ENCODE results near the gene TM4SF4. TPM values are rescaled to one million over a fixed set of nuclear protein-coding genes. Genes with fewer than 3 reads are reported as not detected.

TM4SF4 gene
- total and polyA plus RNA-seq, 2 donors (not counting 1 experiment from before 2014, with no cell fraction given) = 1.7 TPM

DNA sequence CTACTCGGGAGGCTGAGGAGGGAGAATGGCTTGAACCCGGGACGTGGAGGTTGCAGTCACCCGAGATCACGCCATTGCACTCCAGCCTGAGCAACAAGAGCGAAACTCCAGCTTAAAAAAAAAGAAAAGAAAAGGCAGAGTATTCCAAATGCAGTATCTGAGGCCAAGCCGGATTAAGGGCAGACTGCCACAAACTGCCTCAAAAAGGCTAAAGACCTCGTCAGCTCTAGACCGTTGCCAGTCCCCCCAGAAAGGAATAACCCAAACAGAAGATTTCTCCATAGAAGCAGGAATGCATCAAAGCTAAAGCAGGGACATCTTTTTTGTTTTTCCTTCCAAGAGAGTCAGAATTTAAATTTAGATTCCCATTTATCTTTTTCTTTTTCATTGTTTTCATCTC is 72.9 kb downstream of the TM4SF4 start:
- no peaks in the 10 kb centered on the region for H3K27me3 ChIP-seq (ENCODE audit: control insufficient read depth, insufficient read depth, low read length)
- TF ChIP-seq EZH2 (IDR thresholded peaks at IDR 0.05; ENCODE audit: low read length, missing control alignments) = no peak
- TF ChIP-seq, protein P1, sequence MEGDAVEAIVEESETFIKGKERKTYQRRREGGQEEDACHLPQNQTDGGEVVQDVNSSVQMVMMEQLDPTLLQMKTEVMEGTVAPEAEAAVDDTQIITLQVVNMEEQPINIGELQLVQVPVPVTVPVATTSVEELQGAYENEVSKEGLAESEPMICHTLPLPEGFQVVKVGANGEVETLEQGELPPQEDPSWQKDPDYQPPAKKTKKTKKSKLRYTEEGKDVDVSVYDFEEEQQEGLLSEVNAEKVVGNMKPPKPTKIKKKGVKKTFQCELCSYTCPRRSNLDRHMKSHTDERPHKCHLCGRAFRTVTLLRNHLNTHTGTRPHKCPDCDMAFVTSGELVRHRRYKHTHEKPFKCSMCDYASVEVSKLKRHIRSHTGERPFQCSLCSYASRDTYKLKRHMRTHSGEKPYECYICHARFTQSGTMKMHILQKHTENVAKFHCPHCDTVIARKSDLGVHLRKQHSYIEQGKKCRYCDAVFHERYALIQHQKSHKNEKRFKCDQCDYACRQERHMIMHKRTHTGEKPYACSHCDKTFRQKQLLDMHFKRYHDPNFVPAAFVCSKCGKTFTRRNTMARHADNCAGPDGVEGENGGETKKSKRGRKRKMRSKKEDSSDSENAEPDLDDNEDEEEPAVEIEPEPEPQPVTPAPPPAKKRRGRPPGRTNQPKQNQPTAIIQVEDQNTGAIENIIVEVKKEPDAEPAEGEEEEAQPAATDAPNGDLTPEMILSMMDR (conservative IDR thresholded peaks at IDR 0.05 in 1 of 2, IDR thresholded peaks at IDR 0.05 in 1 of 2; ENCODE audit: low read depth in 1 of 2, low read length in 2 of 2) = no peak
- H3K4me1 ChIP-seq (ENCODE audit: control insufficient read depth, extremely low read depth, insufficient read depth, low read length) = peaks cover 10% of the 10 kb centered on the region
- peak; percentile 82 to 88 for DNase-seq (ENCODE audit: low read depth in 2 of 2)
- peaks cover 13% of the 10 kb centered on the region for H3K79me2 ChIP-seq (ENCODE audit: control insufficient read depth, insufficient read depth, low read length)
- H3K36me3 ChIP-seq (ENCODE audit: control insufficient read depth, insufficient read depth, low read length) = no peaks in the 10 kb centered on the region
- peak overlapping the region in 1 of 4 experiments; percentile 3 for H3K4me3 ChIP-seq (replicated peaks in 1 of 4; ENCODE audit: control extremely low read depth in 1 of 4, insufficient read depth in 1 of 4, low read depth in 3 of 4, low read length in 4 of 4)
- H3K9me3 ChIP-seq (ENCODE audit: control insufficient read depth, insufficient read depth, low read depth, low read length) = no peaks in the 10 kb centered on the region
- H3K27ac ChIP-seq (ENCODE audit: insufficient read depth, low read length) = peak overlapping the region; percentile 80
- H3K9ac ChIP-seq (ENCODE audit: insufficient read depth, low read length) = no peak overlapping the region
- no peak overlapping the region for H2AFZ ChIP-seq (ENCODE audit: low read length)
- H3K4me2 ChIP-seq (ENCODE audit: extremely low read depth, insufficient read depth, low read length) = peak overlapping the region; percentile 68
- no peaks in the 10 kb centered on the region for H4K20me1 ChIP-seq (ENCODE audit: control insufficient read depth, extremely low read depth, insufficient read depth, low read length)

DNA sequence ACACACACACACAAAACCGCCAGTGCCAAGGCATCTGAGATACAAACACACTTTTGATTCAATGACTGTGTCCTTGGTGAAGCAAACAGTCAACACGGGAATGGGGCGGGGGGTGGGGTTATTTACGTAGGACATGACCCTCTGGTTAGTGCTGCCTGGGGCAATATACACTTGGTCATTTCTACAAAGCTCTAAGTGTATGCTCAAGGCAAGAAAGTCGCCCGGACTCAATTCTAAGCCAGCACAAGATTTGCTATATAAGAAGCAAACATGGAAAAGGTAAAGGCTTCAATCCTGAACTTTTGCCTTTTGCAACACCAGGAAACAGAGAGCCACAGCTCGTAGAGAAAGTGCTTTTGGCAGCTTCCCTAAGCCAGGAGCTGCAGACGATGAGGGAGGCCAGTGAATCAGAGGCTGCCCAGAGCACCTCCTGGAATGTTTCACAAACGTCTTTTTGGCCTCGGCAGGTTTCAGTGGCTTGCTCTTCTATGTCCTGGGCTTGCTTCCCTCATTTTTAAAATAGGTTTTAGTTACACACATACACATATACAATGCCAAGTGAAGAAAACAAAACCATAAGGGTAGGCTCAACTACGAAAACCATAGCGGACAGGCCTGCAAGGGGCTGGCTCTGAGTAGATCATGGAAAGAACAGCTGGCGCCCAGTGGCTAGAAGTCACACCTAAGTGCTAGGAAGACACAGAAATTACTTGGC is 73.6 kb downstream of the TM4SF4 start:
- Histone ChIP-seq H3K4me3 (replicated peaks in 1 of 4; ENCODE audit: control extremely low read depth in 1 of 4, insufficient read depth in 1 of 4, low read depth in 3 of 4, low read length in 4 of 4) (peak overlapping the region in 2 of 4 experiments; percentile 7 to 17), H3K9ac (ENCODE audit: insufficient read depth, low read length) (no peak overlapping the region), H3K9me3 (ENCODE audit: control insufficient read depth, insufficient read depth, low read depth, low read length) (no peaks in the 10 kb centered on the region), H3K79me2 (ENCODE audit: control insufficient read depth, insufficient read depth, low read length) (peaks cover 13% of the 10 kb centered on the region), H3K4me2 (ENCODE audit: extremely low read depth, insufficient read depth, low read length) (peak overlapping the region; percentile 68), H3K4me1 (ENCODE audit: control insufficient read depth, extremely low read depth, insufficient read depth, low read length) (peaks cover 10% of the 10 kb centered on the region), H3K27me3 (ENCODE audit: control insufficient read depth, insufficient read depth, low read length) (no peaks in the 10 kb centered on the region), H3K27ac (ENCODE audit: insufficient read depth, low read length) (peak overlapping the region; percentile 80), H3K36me3 (ENCODE audit: control insufficient read depth, insufficient read depth, low read length) (no peaks in the 10 kb centered on the region), H4K20me1 (ENCODE audit: control insufficient read depth, extremely low read depth, insufficient read depth, low read length) (no peaks in the 10 kb centered on the region), H2AFZ (ENCODE audit: low read length) (no peak overlapping the region)
- peak; percentile 85 to 96 for DNase-seq (ENCODE audit: low read depth in 2 of 2)
- TF ChIP-seq, protein P1 (conservative IDR thresholded peaks at IDR 0.05 in 1 of 2, IDR thresholded peaks at IDR 0.05 in 1 of 2; ENCODE audit: low read depth in 1 of 2, low read length in 2 of 2) = no peak
- no peak for TF ChIP-seq EZH2 (IDR thresholded peaks at IDR 0.05; ENCODE audit: low read length, missing control alignments)

DNA sequence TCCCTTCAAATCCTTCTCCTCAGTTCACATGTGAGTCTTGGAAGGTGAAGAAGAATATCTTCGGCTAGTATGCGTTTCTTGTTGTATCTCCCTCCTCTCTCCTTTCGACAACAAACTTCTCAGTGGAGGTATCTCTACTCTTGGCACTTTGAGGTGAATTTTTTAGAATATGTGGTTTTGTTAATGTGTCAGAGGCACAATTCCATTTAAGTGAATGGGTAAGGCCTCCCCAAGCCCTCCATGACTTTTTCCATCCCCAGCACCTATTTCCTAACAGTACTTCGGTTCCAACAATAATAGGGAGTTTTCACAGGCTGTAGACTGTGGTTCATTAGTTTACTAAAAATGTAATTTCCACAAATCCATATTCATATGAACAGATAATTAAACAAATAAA is 74.2 kb downstream of the TM4SF4 start:
- peak in 1 of 2 donors; percentile 83 for DNase-seq (ENCODE audit: low read depth in 2 of 2)
- Histone ChIP-seq H3K4me2 (ENCODE audit: extremely low read depth, insufficient read depth, low read length) (peak overlapping the region; percentile 68), H3K27ac (ENCODE audit: insufficient read depth, low read length) (peak overlapping the region; percentile 80), H3K4me1 (ENCODE audit: control insufficient read depth, extremely low read depth, insufficient read depth, low read length) (peaks cover 10% of the 10 kb centered on the region), H3K9me3 (ENCODE audit: control insufficient read depth, insufficient read depth, low read depth, low read length) (no peaks in the 10 kb centered on the region), H4K20me1 (ENCODE audit: control insufficient read depth, extremely low read depth, insufficient read depth, low read length) (no peaks in the 10 kb centered on the region), H2AFZ (ENCODE audit: low read length) (no peak overlapping the region), H3K79me2 (ENCODE audit: control insufficient read depth, insufficient read depth, low read length) (peaks cover 13% of the 10 kb centered on the region), H3K27me3 (ENCODE audit: control insufficient read depth, insufficient read depth, low read length) (no peaks in the 10 kb centered on the region), H3K9ac (ENCODE audit: insufficient read depth, low read length) (no peak overlapping the region), H3K36me3 (ENCODE audit: control insufficient read depth, insufficient read depth, low read length) (no peaks in the 10 kb centered on the region), H3K4me3 (replicated peaks in 1 of 4; ENCODE audit: control extremely low read depth in 1 of 4, insufficient read depth in 1 of 4, low read depth in 3 of 4, low read length in 4 of 4) (no peak overlapping the region)
- TF ChIP-seq, protein P1 (conservative IDR thresholded peaks at IDR 0.05 in 1 of 2, IDR thresholded peaks at IDR 0.05 in 1 of 2; ENCODE audit: low read depth in 1 of 2, low read length in 2 of 2) = no peak
- TF ChIP-seq EZH2 (IDR thresholded peaks at IDR 0.05; ENCODE audit: low read length, missing control alignments) = no peak
